GM18508 (cell line): Measurements from ENCODE around the gene RMC1.
A peak's percentile ranks its signal among the peaks of the same experiment; 100 is the strongest.
"Not testable (repeated sequence)": the region's sequence is repeated elsewhere in the genome, so short reads cannot be mapped to it uniquely, and the experiment has no call there.

Source experiments
- ATAC-seq: cut with Tn5 transposase; IDR thresholded peaks from one replicate; pipeline ENCODE4 v1.9.1; 2021; ENCODE audit warnings: moderate number of reproducible peaks; ENCODE audit not compliant: insufficient read depth, unreplicated experiment

The RMC1 gene

GRCh38 chr18:23495723-23496440 is 7.4 kb upstream of the RMC1 start:
- ATAC-seq, result no peak

- ATAC-seq, result no peak
Measured at GRCh38 chr18:23498117-23498516, 5.2 kb upstream of the RMC1 start.

GRCh38 chr18:23498877-23499276 is 4.4 kb upstream of the RMC1 start:
- ATAC-seq, result no peak

GRCh38 chr18:23499291-23499781 is 4.0 kb upstream of the RMC1 start:
- ATAC-seq, result no peak

- ATAC-seq, result no peak
Measured at GRCh38 chr18:23501626-23502025, 1.7 kb upstream of the RMC1 start.

GRCh38 chr18:23502516-23503037 is 734 bp upstream of the RMC1 start:
- no peak for ATAC-seq

- ATAC-seq, result no peak
Measured at GRCh38 chr18:23503963-23504344, 643 bp downstream of the RMC1 start.

GRCh38 chr18:23504720-23505119 is 1.4 kb downstream of the RMC1 start:
- ATAC-seq, result peak; percentile 62

GRCh38 chr18:23506393-23506792 is 3.1 kb downstream of the RMC1 start:
- ATAC-seq, result no peak

- ATAC-seq, result not testable (repeated sequence)
Measured at GRCh38 chr18:23510923-23511322, 7.6 kb downstream of the RMC1 start.

GRCh38 chr18:23512216-23512615 is 8.9 kb downstream of the RMC1 start:
- not testable (repeated sequence) for ATAC-seq

- ATAC-seq, result no peak
Measured at GRCh38 chr18:23512641-23513040, 9.3 kb downstream of the RMC1 start.

GRCh38 chr18:23515911-23516546 is 12.7 kb downstream of the RMC1 start:
- ATAC-seq, result peak; percentile 60

GRCh38 chr18:23519734-23520133 is 16.4 kb downstream of the RMC1 start:
- no peak for ATAC-seq

- ATAC-seq, result no peak
Measured at GRCh38 chr18:23521271-23521670, 18.0 kb downstream of the RMC1 start.

- no peak for ATAC-seq
Measured at GRCh38 chr18:23521907-23522306, 18.6 kb downstream of the RMC1 start.

- ATAC-seq, result no peak
Measured at GRCh38 chr18:23523429-23524212, 20.3 kb downstream of the RMC1 start.

GRCh38 chr18:23524213-23524707 is 20.9 kb downstream of the RMC1 start:
- ATAC-seq, result no peak

GRCh38 chr18:23526501-23527063 is 23.3 kb downstream of the RMC1 start:
- ATAC-seq, result no peak
